ENCODE data around the gene MCEE.
"Not testable (repeated sequence)": the region's sequence is repeated elsewhere in the genome, so short reads cannot be mapped to it uniquely, and the experiment has no call there.

The MCEE gene

DNA sequence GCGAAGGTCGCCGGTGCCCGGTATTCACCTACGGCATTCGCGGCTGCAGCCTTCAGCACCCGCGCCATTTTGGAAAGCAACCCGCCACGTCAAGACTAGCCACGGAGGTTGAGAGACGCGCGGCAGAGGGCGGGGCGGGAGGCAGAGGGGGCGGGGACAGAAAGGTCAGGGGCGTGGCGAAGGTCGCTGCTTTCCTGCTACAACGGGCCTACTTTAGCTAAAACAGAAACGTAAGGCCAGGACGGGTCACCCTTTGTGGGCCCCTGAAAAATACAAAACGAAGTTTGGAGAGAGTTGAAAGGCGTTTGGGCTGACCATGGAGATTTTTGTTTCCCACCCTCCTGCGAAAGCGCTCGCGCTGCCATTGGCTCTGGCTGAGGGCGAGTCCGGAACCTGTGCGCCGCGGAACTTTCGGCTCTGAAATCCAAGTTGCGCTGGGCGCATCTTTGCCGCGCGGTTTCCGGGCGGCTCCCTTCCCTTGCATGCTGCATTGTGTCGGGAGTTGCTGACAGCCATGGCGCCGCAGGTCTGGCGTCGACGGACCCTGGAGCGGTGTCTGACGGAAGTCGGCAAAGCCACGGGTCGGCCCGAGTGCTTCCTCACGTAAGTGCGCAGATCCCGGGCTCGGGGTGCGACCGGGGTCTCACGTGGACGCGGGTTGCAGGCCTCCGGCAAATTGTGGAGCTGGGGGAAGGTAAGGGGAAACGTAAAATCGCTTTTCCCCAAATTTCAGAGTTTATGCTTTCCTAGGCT is at the start of gene MCEE, which contains the start of gene MPHOSPH10:
Gene MCEE, minus strand, starts transcription at position 78 of the 753 bp plus-strand sequence. Its CDS starts 10 bp downstream, at position 68.
Gene MPHOSPH10, plus strand, starts transcription at position 483 of the 753 bp plus-strand sequence. Its CDS starts 32 bp downstream, at position 515.
- TF ChIP-seq, protein P1, sequence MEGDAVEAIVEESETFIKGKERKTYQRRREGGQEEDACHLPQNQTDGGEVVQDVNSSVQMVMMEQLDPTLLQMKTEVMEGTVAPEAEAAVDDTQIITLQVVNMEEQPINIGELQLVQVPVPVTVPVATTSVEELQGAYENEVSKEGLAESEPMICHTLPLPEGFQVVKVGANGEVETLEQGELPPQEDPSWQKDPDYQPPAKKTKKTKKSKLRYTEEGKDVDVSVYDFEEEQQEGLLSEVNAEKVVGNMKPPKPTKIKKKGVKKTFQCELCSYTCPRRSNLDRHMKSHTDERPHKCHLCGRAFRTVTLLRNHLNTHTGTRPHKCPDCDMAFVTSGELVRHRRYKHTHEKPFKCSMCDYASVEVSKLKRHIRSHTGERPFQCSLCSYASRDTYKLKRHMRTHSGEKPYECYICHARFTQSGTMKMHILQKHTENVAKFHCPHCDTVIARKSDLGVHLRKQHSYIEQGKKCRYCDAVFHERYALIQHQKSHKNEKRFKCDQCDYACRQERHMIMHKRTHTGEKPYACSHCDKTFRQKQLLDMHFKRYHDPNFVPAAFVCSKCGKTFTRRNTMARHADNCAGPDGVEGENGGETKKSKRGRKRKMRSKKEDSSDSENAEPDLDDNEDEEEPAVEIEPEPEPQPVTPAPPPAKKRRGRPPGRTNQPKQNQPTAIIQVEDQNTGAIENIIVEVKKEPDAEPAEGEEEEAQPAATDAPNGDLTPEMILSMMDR (conservative IDR thresholded peaks at IDR 0.05; ENCODE audit: low read length) = no peak
- H3K4me3 ChIP-seq (ENCODE audit: low read length) = peak within 1 kb of the TSS; percentile 94
- DNase-seq (ENCODE audit: low read depth) = peak; percentile 88

GRCh38 chr2:71178836-71179235 is 48.8 kb upstream of the MCEE start:
- not testable (repeated sequence) for DNase-seq (ENCODE audit: low read depth); H3K4me3 ChIP-seq (ENCODE audit: low read length)

DNA sequence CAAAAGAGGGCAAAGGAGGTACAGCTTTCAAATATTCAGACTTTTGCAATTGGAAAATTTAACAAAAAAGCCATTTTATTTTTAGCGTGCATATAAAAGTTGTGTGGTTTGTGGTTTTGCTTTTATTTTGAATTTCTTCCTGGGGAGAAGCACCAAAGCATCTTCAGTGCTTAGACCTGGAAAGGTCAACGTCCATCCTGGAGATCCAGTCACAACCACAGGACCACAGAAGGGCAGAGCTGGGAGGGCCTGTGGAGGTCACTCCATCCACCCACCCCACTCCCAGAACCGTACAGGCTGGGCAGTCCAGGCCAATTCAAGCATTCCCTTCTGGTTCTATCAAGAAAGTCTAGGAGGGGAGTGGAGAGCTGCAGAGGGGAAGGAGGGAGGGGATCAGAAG is 44.2 kb upstream of the MCEE start:
- H3K4me3 ChIP-seq (ENCODE audit: low read length) = no peak overlapping the region
- TF ChIP-seq, protein P1 (conservative IDR thresholded peaks at IDR 0.05; ENCODE audit: low read length) = no peak

DNA sequence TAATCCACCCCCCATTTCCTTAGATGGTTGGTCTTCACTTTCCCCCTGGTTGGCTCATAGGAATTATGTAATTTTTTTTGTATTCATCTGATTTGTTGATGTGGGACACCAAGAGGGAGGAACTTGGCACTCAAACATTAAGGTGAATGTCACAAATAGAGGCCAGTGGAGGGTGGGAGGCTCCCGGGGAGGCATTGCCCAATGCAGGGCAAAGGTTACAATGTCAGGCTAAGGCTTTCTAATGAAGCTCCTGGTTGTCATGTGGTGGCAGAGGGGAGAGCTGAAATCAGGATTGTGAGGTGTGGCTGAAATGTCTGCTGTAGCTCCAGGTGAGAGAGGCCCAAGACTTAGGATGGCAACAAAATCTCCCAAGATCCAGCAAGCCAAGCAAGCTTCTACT is 43.1 kb upstream of the MCEE start:
- no peak overlapping the region for H3K4me3 ChIP-seq (ENCODE audit: low read length)
- DNase-seq (ENCODE audit: low read depth) = no peak
- TF ChIP-seq, protein P1 (conservative IDR thresholded peaks at IDR 0.05; ENCODE audit: low read length) = no peak

More for the DNA sequence above, 44.2 kb upstream of the MCEE start:
- no peak for DNase-seq (ENCODE audit: low read depth)

- DNase-seq (ENCODE audit: low read depth) = peak; percentile 11
- TF ChIP-seq, protein P1 (conservative IDR thresholded peaks at IDR 0.05; ENCODE audit: low read length) = no peak
- no peak overlapping the region for H3K4me3 ChIP-seq (ENCODE audit: low read length)
Observed at GRCh38 chr2:71166812-71167211, 36.8 kb upstream of the MCEE start.

GRCh38 chr2:71157124-71157793 is 27.2 kb upstream of the MCEE start:
- DNase-seq (ENCODE audit: low read depth) = peak; percentile 14
- peak overlapping the region; percentile 34 for H3K4me3 ChIP-seq (ENCODE audit: low read length)
- TF ChIP-seq, protein P1 (conservative IDR thresholded peaks at IDR 0.05; ENCODE audit: low read length) = peak; percentile 63

DNA sequence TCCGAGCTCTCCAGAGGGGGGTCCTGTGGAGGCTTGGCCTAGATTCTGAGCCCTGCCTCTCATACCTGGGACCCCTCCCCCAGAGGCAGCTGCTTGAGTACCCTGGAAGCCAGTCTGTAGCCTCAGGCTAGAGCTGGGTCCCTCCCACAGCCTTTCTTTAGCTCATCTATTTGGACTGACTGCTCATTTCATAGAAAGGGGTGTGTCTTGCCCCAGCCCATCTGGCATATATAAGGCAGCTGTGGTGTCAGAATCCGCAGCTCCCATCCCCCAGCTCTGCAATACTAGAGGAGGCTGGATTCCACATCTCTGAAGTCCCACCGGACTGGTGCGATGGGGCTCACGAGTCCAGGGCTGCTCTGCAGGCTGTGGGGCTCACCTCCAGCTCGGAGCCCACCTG is 26.5 kb upstream of the MCEE start:
- peak; percentile 39 for DNase-seq (ENCODE audit: low read depth)
- peak overlapping the region; percentile 34 for H3K4me3 ChIP-seq (ENCODE audit: low read length)
- TF ChIP-seq, protein P1 (conservative IDR thresholded peaks at IDR 0.05; ENCODE audit: low read length) = no peak

Data from AG10803 (cell line).